GM12878 (cell line): ENCODE measurements around the gene SGSH. TPM values are rescaled to one million over a fixed set of nuclear protein-coding genes. Genes with fewer than 3 reads are reported as not detected.

Source experiments
- ATAC-seq: fragments of 200-7000 bp; cut with Tn5 transposase; 3 replicates; pipeline ENCODE4 v1.9.1; 2020; ENCODE audit warnings: mild to moderate bottlenecking, moderate library complexity
- BruUV-seq: library from RNA; stranded (reverse); fragments of 400-500 nt; replicated peaks from 2 replicates; lab custom pipeline; 2021; lab: Mats Ljungman, UMichigan
- CTCF ChIA-PET: fragments of 300-600 bp; sonication (Branson Sonifier 250); formaldehyde crosslinking; extraction: SDS; loops from one replicate; lab custom pipeline; 2021; ENCODE audit warnings: inconsistent platforms; lab: Yijun Ruan, JAX
- POLR2A ChIA-PET: fragments of 350-600 bp; formaldehyde crosslinking; extraction: SDS; loops from one replicate; lab custom pipeline; 2021; ENCODE audit warnings: inconsistent platforms; lab: Charles Lee
- RAD21 ChIA-PET: fragments of 300-600 bp; sonication (Branson Sonifier 250); formaldehyde crosslinking; loops from one replicate; lab custom pipeline; 2023; ENCODE audit warnings: antibody characterized with exemption; ENCODE audit not compliant: unreplicated experiment; lab: Charles Lee
- SMC1A ChIA-PET: fragments of 300-600 bp; sonication (Branson Sonifier 250); formaldehyde crosslinking; loops from one replicate; lab custom pipeline; 2023; ENCODE audit not compliant: unreplicated experiment, uncharacterized antibody; lab: Charles Lee
- DNase-seq: peaks from one replicate; pipeline ENCODE4 v3.0.0-alpha.2; 2011; ENCODE audit warnings: low read depth, low spot score
- FAIRE-seq: peaks from 3 replicates; lab custom pipeline; 2011; peaks lifted over from hg19 to GRCh38; lab: Jason Lieb, UNC
- H2AFZ ChIP-seq: 2 replicates; pipeline ENCODE4 v1.6.0; 2011; ENCODE audit warnings: low read depth, low read length, control low read depth; ENCODE audit not compliant: control insufficient read depth
- H3K27ac ChIP-seq: 2 replicates; pipeline ENCODE4 v1.5.1; 2011; ENCODE audit warnings: control low read depth; ENCODE audit not compliant: control insufficient read depth, insufficient read depth
- H3K27me3 ChIP-seq, 2 experiments: replicated peaks in 1 of 2; 2 replicates each; pipeline versions ENCODE4 v1.6.0 to v1.6.1; 2011; ENCODE audit warnings: low read length in 1 of 2; ENCODE audit not compliant: control insufficient read depth in 2 of 2, insufficient read depth in 2 of 2
- H3K36me3 ChIP-seq, 2 experiments: 2 replicates each; pipeline ENCODE4 v1.5.1; 2011; ENCODE audit warnings: low read length in 1 of 2; ENCODE audit not compliant: control insufficient read depth in 2 of 2, insufficient read depth in 2 of 2
- H3K4me1 ChIP-seq: 2 replicates; pipeline ENCODE4 v1.6.1; 2011; ENCODE audit warnings: mild to moderate bottlenecking, low read length, moderate library complexity, mixed read lengths; ENCODE audit not compliant: control insufficient read depth, insufficient read depth
- H3K4me2 ChIP-seq: 2 replicates; pipeline ENCODE4 v1.6.0; 2011; ENCODE audit warnings: control low read depth; ENCODE audit not compliant: control insufficient read depth, insufficient read depth
- H3K4me3 ChIP-seq: fragments of 200-600 bp; sonication (generic); 2 replicates; pipeline ENCODE4 v1.5.1; 2016
- H3K79me2 ChIP-seq: 2 replicates; pipeline ENCODE4 v1.6.0; 2011; ENCODE audit warnings: low read length; ENCODE audit not compliant: control insufficient read depth, insufficient read depth
- H3K9ac ChIP-seq: 2 replicates; pipeline ENCODE4 v1.8.0; 2011; ENCODE audit warnings: low read length, control low read depth, mixed read lengths; ENCODE audit not compliant: control insufficient read depth, insufficient read depth
- H3K9me3 ChIP-seq: replicated peaks from 3 replicates; pipeline ENCODE4 v1.5.1; 2011; ENCODE audit warnings: mild to moderate bottlenecking, low read length; ENCODE audit not compliant: control insufficient read depth, insufficient read depth
- H4K20me1 ChIP-seq: 2 replicates; pipeline ENCODE4 v1.6.0; 2011; ENCODE audit not compliant: control insufficient read depth, insufficient read depth
- CBFB ChIP-seq: IDR thresholded peaks from 2 replicates; pipeline ENCODE4 v1.6.1; 2016; ENCODE audit warnings: antibody characterized with exemption, low read depth
- CHD4 ChIP-seq: fragments of 200-600 bp; sonication (generic); IDR thresholded peaks from 2 replicates; pipeline ENCODE4 v1.6.1; 2016; ENCODE audit warnings: mild to moderate bottlenecking
- EGR1 ChIP-seq, 2 experiments: IDR thresholded peaks; 1 replicate in 1 of 2; 2 replicates in 1 of 2; pipeline ENCODE4 v1.6.1; 2011 to 2012; ENCODE audit warnings: low read depth in 2 of 2, low read length in 2 of 2, borderline replicate concordance in 1 of 2, mild to moderate bottlenecking in 1 of 2, moderate library complexity in 1 of 2
- ESRRA ChIP-seq: IDR thresholded peaks from 2 replicates; pipeline ENCODE4 v1.6.1; 2012; ENCODE audit warnings: mild to moderate bottlenecking, low read length, improper control_type of control experiment
- IKZF1 ChIP-seq: fragments of 450-650 bp; conservative IDR thresholded peaks from 2 replicates; pipeline ENCODE4 v1.6.1; 2017; ENCODE audit warnings: antibody characterized with exemption, mild to moderate bottlenecking
- IRF4 ChIP-seq: IDR thresholded peaks from 2 replicates; pipeline ENCODE4 v1.6.1; 2011; ENCODE audit warnings: low read depth, low read length
- NBN ChIP-seq: fragments of 450-650 bp; IDR thresholded peaks from 2 replicates; pipeline ENCODE4 v1.6.1; 2016
- NFXL1 ChIP-seq: fragments of 450-650 bp; IDR thresholded peaks from 2 replicates; pipeline ENCODE4 v1.6.1; 2017; ENCODE audit warnings: antibody characterized with exemption, mild to moderate bottlenecking, borderline replicate concordance
- NR2C1 ChIP-seq: fragments of 450-650 bp; IDR thresholded peaks from 2 replicates; pipeline ENCODE4 v1.6.1; 2017; ENCODE audit warnings: antibody characterized with exemption, mild to moderate bottlenecking, moderate library complexity
- RELA ChIP-seq: fragments of 450-650 bp; IDR thresholded peaks from 2 replicates; pipeline ENCODE4 v1.8.0; 2014; ENCODE audit warnings: borderline replicate concordance; ENCODE audit not compliant: partially characterized antibody
- SIX5 ChIP-seq: IDR thresholded peaks from 2 replicates; pipeline ENCODE4 v1.6.1; 2011; ENCODE audit warnings: mild to moderate bottlenecking, low read depth, low read length, moderate library complexity; ENCODE audit not compliant: severe bottlenecking
- SMC3 ChIP-seq: IDR thresholded peaks from 2 replicates; pipeline ENCODE4 v1.6.1; 2011; ENCODE audit warnings: low read length, improper control_type of control experiment, borderline replicate concordance
- TARDBP ChIP-seq: IDR thresholded peaks from 2 replicates; pipeline ENCODE4 v1.6.1; 2016; ENCODE audit warnings: borderline replicate concordance
- ZNF622 ChIP-seq: fragments of 450-650 bp; IDR thresholded peaks from 2 replicates; pipeline ENCODE4 v1.6.1; 2017; ENCODE audit warnings: mild to moderate bottlenecking, inconsistent platforms
- WGBS: methylation state at CpG from one replicate; pipeline ENCODE4 v1.1.6; 2016; ENCODE audit warnings: low lambda C conversion rate; ENCODE audit not compliant: insufficient replicate concordance, insufficient coverage; ENCODE audit errors: missing lambda C conversion rate; 5-methylcytosine and 5-hydroxymethylcytosine counted together
- in situ Hi-C: fragments of 300-500 bp; cut with MboI; formaldehyde crosslinking; loops from 9 replicates; pipeline ENCODE4 v1.14.3; 2018; ENCODE audit warnings: mixed read lengths
- intact Hi-C: fragments of 100-400 bp; cut with micrococcal nuclease; formaldehyde crosslinking; loops from one replicate; pipeline ENCODE4 v1.14.2; 2022; ENCODE audit not compliant: unreplicated experiment
- polyA plus RNA-seq, 11 experiments: library from polyadenylated mRNA; depleted of rRNA in 4 of 11; unstranded in 6 of 11; stranded (reverse) in 5 of 11; fragments of >200 nt; fragmentation: Nextera tagmentation in 4 of 11; fragmentation: Illumina TruSeq in 1 of 11; extraction: Ambion mirVana in 4 of 11; extraction: Trizol in 1 of 11; gene quantifications; 1 replicate in 1 of 11; 2 replicates in 10 of 11; pipeline versions ENCODE4 v1.2.1 to v1.2.3, GENCODE V29; 2011 to 2016; ENCODE audit warnings: inconsistent platforms in 2 of 11, missing spikeins in 2 of 11, low read depth in 1 of 11
- total RNA-seq, 4 experiments: library from RNA; depleted of rRNA in 3 of 4; stranded (reverse); fragments of >200 nt in 3 of 4; fragmentation: Illumina TruSeq in 1 of 4; extraction: Trizol in 1 of 4; gene quantifications; 2 replicates each; pipeline versions ENCODE4 v1.2.1 to v1.2.3, GENCODE V29; 2013 to 2021

Gene SGSH
- total and polyA plus RNA-seq, 10 of the 15 experiments (the other 5 are each of a cell fraction or from before 2014, with no cell fraction given): 0.13 to 17.2 (median 6.0) TPM

DNA sequence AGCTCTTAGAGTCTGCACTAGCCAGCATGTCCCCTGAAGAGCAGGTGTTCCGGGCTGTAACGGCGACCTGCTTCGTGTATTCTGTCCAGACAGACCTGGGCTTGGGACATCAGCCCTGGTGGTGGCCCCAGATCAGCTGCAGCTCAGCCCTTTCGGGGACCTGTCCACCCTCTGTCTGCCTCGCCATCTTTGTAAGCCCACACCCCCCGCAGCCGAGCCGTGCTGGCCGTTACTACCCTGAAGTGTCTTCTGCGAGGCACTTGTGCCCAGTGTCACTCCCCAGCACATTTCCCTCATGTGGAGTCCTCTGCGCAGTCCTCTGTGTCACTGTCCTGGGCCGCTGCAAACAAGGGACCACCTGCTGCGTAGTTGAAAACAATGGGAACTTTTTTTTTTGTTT lies 39.9 kb downstream of the SGSH start (continued):
- TF ChIP-seq IKZF1: no peak
- no peak for TF ChIP-seq RELA
- TF ChIP-seq, all 136 proteins: peak for 0

DNA sequence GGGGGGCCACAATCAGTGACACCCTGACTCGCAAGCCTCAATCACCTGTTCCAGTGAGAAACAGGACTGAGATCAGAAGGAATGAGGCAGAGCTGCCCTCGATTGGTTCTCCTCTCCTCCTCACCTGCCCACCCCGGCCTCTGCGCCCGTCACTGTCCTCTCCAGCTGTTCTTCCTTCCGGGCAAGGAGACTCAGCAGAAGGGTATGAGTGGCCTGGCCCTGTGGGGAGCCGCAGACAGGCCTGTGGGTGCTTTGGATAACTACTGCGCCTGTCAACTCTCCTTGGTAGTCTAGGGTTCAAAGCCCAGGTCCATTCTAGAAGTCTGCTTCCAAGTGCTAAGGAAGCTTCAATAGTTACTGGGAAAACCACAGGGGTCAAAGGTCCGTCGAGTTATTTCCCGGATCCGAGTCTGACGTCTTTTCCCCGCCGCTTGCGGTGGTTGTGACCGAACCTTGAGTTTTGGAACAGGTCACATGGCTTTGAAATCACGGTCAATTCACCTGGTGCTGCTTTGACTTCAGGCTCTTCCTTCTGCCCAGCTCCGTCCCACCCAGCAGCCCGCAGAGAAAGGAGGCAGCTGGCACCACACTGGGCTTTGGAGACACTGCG lies 42.0 kb downstream of the SGSH start:
- intact Hi-C loops (no loop called here), in situ Hi-C loops (no loop called here)
- ChIA-PET SMC1A (no interaction called here), RAD21 (no interaction called here), POLR2A (no interaction called here), CTCF (no interaction called here)
- no peak for FAIRE-seq
- no peak overlapping the region for H2AFZ ChIP-seq
- H3K9ac ChIP-seq: no peak overlapping the region
- H3K9me3 ChIP-seq: no peaks in the 10 kb centered on the region
- no peak overlapping the region for H3K27ac ChIP-seq
- no peaks in the 10 kb centered on the region for H3K4me1 ChIP-seq
- no peak for DNase-seq
- H3K36me3 ChIP-seq: no peaks in the 10 kb centered on the region
- H4K20me1 ChIP-seq: no peaks in the 10 kb centered on the region
- no peak for ATAC-seq
- WGBS: 38% methylated on average over 21 of the region's 21 CpGs
- no peaks in the 10 kb centered on the region for H3K79me2 ChIP-seq
- H3K27me3 ChIP-seq: peaks cover 0 to 3% of the 10 kb centered on the region in 2 experiments; a peak in 1 of 4 replicates
- H3K4me3 ChIP-seq: no peak overlapping the region
- BruUV-seq: no TSS peak
- TF ChIP-seq SMC3 (no peak), NBN (no peak), ESRRA (no peak)
- no peak overlapping the region for H3K4me2 ChIP-seq

DNA sequence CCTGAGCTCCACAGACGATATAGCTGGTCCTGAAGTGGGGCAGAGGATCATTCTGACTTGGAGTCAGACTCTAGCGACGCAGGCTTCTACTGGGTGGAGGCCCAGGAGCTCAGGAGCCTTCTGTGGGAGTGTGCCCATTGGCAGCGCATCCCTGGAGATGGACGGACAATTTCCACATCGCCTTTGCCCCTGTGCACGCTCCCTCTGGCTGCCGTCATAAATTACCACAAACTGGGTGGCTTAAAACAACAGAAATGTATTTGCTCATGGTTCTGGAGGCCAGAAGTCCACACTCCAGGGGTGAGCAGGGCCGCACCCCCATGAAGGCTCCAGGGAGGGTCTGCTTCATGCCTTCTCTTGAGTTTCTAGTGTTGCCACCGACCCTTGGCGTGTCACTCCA lies 43.4 kb downstream of the SGSH start:
- Histone ChIP-seq H3K4me1 (no peaks in the 10 kb centered on the region), H4K20me1 (no peaks in the 10 kb centered on the region), H3K27ac (no peak overlapping the region), H3K9me3 (no peaks in the 10 kb centered on the region), H3K79me2 (no peaks in the 10 kb centered on the region), H3K4me3 (no peak overlapping the region), H3K4me2 (no peak overlapping the region), H3K36me3 (no peaks in the 10 kb centered on the region), H2AFZ (no peak overlapping the region), H3K9ac (no peak overlapping the region), H3K27me3 (peaks cover 0 to 3% of the 10 kb centered on the region in 2 experiments; a peak in 1 of 4 replicates)
- intact Hi-C loops (no loop called here), in situ Hi-C loops (no loop called here)
- CTCF ChIA-PET: interaction anchor here (0.9 kb wide), 1 partner anchor 49 kb away, joined by 5 read pairs; no protein-coding TSS in a partner anchor
- ATAC-seq: no peak
- RAD21 ChIA-PET: no interaction called here
- no TSS peak for BruUV-seq
- no peak for DNase-seq
- POLR2A ChIA-PET: interaction anchor here (0.5 to 0.7 kb wide), 2 partner anchors 67 to 95 kb away, joined by 3 to 4 read pairs; no protein-coding TSS in a partner anchor
- no peak for FAIRE-seq
- SMC1A ChIA-PET: interaction anchor here (0.7 kb wide), 1 partner anchor 250 kb away, joined by 4 read pairs; no protein-coding TSS in a partner anchor
- WGBS: 56% methylated on average over 11 of the region's 11 CpGs
- TF ChIP-seq CBFB: no peak
- TF ChIP-seq NFXL1: no peak
- no peak for TF ChIP-seq SIX5
- no peak for TF ChIP-seq IRF4
- no peak for TF ChIP-seq TARDBP
- no peak for TF ChIP-seq ZNF622
- TF ChIP-seq CHD4: no peak
- no peak for TF ChIP-seq NR2C1
- TF ChIP-seq EGR1 (IDR thresholded peaks at IDR 0.05; ENCODE audit: borderline replicate concordance in 1 of 2, low read depth in 2 of 2, low read length in 2 of 2): no peak
